MM.1S (cell line): ENCODE measurements around the gene PLA2G2F.

Experiments used
- EZH2 ChIP-seq: fragments of 300-600 bp; sonication (generic); optimal IDR thresholded peaks from 2 replicates; pipeline ENCODE3; 2017; ENCODE audit warnings: low read depth, mild to moderate bottlenecking, antibody characterized with exemption, low read length, mixed read lengths
- EZH2phosphoT487 ChIP-seq: fragments of 300-600 bp; sonication (generic); IDR thresholded peaks from 2 replicates; pipeline ENCODE4 v1.6.1; 2018; ENCODE audit warnings: antibody characterized with exemption, low read length
- TF ChIP-seq, protein P1 (sequence below): fragments of 300-600 bp; sonication (generic); IDR thresholded peaks from 2 replicates; pipeline ENCODE4 v1.5.1; 2016; ENCODE audit warnings: antibody characterized with exemption, low read length, mixed read lengths

DNA sequence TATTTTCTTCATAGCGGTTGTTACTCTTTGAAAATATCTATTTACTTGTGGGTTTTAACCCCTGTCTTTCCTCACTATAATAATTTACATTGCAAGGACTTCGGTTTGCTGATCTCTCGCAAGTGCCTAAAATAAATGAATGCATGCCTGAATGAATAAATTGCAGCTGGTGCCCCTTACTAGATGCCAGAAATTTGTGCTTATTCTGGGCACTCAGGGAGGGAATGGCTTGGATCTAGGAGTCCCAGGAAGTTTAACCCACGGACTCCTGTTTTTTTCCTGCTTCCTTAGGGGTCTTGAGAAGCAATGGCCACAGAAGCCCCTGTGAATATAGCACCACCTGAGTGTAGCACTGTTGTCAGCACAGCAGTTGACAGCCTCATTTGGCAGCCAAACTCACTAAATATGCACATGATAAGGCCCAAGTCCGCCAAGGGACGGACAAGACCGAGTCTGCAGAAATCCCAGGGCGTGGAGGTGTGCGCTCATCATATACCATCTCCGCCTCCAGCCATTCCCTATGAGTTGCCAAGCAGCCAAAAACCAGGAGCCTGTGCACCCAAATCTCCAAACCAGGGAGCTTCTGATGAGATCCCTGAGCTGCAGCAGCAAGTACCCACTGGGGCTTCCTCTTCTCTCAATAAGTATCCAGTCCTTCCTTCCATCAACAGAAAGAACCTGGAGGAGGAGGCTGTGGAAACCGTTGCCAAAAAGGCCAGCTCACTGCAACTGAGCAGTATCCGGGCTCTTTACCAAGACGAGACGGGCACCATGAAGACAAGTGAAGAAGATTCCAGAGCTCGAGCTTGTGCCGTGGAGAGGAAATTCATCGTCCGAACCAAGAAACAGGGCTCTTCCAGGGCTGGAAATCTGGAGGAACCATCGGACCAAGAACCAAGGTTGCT is 51.4 kb downstream of the PLA2G2F start:
- TF ChIP-seq, protein P1, sequence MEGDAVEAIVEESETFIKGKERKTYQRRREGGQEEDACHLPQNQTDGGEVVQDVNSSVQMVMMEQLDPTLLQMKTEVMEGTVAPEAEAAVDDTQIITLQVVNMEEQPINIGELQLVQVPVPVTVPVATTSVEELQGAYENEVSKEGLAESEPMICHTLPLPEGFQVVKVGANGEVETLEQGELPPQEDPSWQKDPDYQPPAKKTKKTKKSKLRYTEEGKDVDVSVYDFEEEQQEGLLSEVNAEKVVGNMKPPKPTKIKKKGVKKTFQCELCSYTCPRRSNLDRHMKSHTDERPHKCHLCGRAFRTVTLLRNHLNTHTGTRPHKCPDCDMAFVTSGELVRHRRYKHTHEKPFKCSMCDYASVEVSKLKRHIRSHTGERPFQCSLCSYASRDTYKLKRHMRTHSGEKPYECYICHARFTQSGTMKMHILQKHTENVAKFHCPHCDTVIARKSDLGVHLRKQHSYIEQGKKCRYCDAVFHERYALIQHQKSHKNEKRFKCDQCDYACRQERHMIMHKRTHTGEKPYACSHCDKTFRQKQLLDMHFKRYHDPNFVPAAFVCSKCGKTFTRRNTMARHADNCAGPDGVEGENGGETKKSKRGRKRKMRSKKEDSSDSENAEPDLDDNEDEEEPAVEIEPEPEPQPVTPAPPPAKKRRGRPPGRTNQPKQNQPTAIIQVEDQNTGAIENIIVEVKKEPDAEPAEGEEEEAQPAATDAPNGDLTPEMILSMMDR = no peak
- TF ChIP-seq EZH2phosphoT487 = no peak
- no peak for TF ChIP-seq EZH2
